HCT116 (cell line): ENCODE data around the gene PEMT. TPM values are rescaled to one million over a fixed set of nuclear protein-coding genes. Genes with fewer than 3 reads are reported as not detected.

Experiments
- ATAC-seq: fragments of 200-7000 bp; cut with Tn5 transposase; 2 replicates; pipeline ENCODE4 v1.9.1; 2020; ENCODE audit warnings: mild to moderate bottlenecking, moderate library complexity
- BruUV-seq: library from RNA; stranded (reverse); fragments of 400-500 nt; replicated peaks from 2 replicates; lab custom pipeline; 2021; lab: Mats Ljungman, UMichigan
- CTCF ChIA-PET: fragments of 300-600 bp; sonication (Branson Sonifier 250); formaldehyde crosslinking; loops from one replicate; lab custom pipeline; 2021; ENCODE audit warnings: antibody characterized with exemption; lab: Charles Lee
- POLR2A ChIA-PET: fragments of 300-600, 350-600 bp; sonication (Branson Sonifier 250); formaldehyde crosslinking; loops from one replicate; lab custom pipeline; 2021; ENCODE audit warnings: antibody characterized with exemption; lab: Charles Lee
- RAD21 ChIA-PET, 2 experiments: fragments of 300-600 bp; sonication (Branson Sonifier 250); formaldehyde crosslinking; loops; one replicate each; lab custom pipeline; 2023; ENCODE audit warnings: low total read pairs in 2 of 2; ENCODE audit not compliant: uncharacterized antibody in 2 of 2, unreplicated experiment in 2 of 2, low non-redundant PET in 1 of 2; lab: Charles Lee
- DNase-seq: peaks from one replicate; pipeline ENCODE4 v3.0.0-alpha.2; 2010; ENCODE audit warnings: low read depth, low spot score
- H2AFZ ChIP-seq: fragments of 200-600 bp; shearing (Covaris generic), sonication (generic); 2 replicates; pipeline ENCODE4 v1.6.1; 2017; ENCODE audit warnings: low read depth, mixed run types, mixed read lengths, antibody characterized with exemption, low read length; ENCODE audit not compliant: poor library complexity, severe bottlenecking
- H3K27ac ChIP-seq: 2 replicates; pipeline ENCODE4 v1.5.1; 2012; ENCODE audit warnings: low read depth, low read length
- H3K27me3 ChIP-seq: fragments of 200-600 bp; sonication (generic); 2 replicates; pipeline ENCODE4 v1.6.1; 2016; ENCODE audit warnings: mixed run types, low read length, mixed read lengths; ENCODE audit not compliant: insufficient read depth
- H3K36me3 ChIP-seq, 2 experiments: fragments of 200-500 bp in 1 of 2; fragments of 200-600 bp in 1 of 2; sonication (Bioruptor generic) in 1 of 2; sonication (generic) in 1 of 2; 2 replicates each; pipeline versions ENCODE4 v1.5.1 to v1.6.1; 2014 to 2016; ENCODE audit warnings: low read length in 2 of 2, inconsistent platforms in 1 of 2, mixed read lengths in 1 of 2, mixed run types in 1 of 2; ENCODE audit not compliant: insufficient read depth in 2 of 2, control insufficient read depth in 1 of 2
- H3K4me1 ChIP-seq, 2 experiments: fragments of 200-600 bp in 1 of 2; sonication (generic) in 1 of 2; 2 replicates each; pipeline versions ENCODE4 v1.5.1 to v1.6.1; 2012 to 2017; ENCODE audit warnings: low read length in 2 of 2, inconsistent platforms in 1 of 2, mild to moderate bottlenecking in 1 of 2, mixed read lengths in 1 of 2, mixed run types in 1 of 2, moderate library complexity in 1 of 2; ENCODE audit not compliant: insufficient read depth in 2 of 2, control insufficient read depth in 1 of 2
- H3K4me2 ChIP-seq: fragments of 200-600 bp; sonication (generic); 2 replicates; pipeline ENCODE4 v1.6.1; 2017; ENCODE audit warnings: mixed run types, low read length, mixed read lengths
- H3K4me3 ChIP-seq, 2 experiments: fragments of 200-600 bp in 1 of 2; sonication (generic) in 1 of 2; replicated peaks in 1 of 2; 2 replicates each; pipeline ENCODE4 v1.5.1; 2011 to 2016; ENCODE audit warnings: low read length in 2 of 2, control low read depth in 1 of 2, low read depth in 1 of 2, mild to moderate bottlenecking in 1 of 2, mixed read lengths in 1 of 2, mixed run types in 1 of 2
- H3K79me2 ChIP-seq: fragments of 200-600 bp; sonication (generic); 2 replicates; pipeline ENCODE4 v1.6.1; 2017; ENCODE audit warnings: mild to moderate bottlenecking, mixed run types, low read length, moderate library complexity, mixed read lengths; ENCODE audit not compliant: insufficient read depth
- H3K9ac ChIP-seq: fragments of 200-600 bp; sonication (generic); 2 replicates; pipeline ENCODE4 v1.6.1; 2016; ENCODE audit warnings: low read length, mixed read lengths
- H3K9me2 ChIP-seq: fragments of 200-600 bp; sonication (generic), shearing (Covaris generic); 2 replicates; pipeline ENCODE4 v1.6.1; 2017; ENCODE audit warnings: mixed run types, mild to moderate bottlenecking, moderate library complexity; ENCODE audit not compliant: insufficient read depth
- H3K9me3 ChIP-seq, 2 experiments: fragments of 200-500 bp in 1 of 2; fragments of 200-600 bp in 1 of 2; sonication (Bioruptor generic) in 1 of 2; sonication (generic) in 1 of 2; 2 replicates each; pipeline ENCODE4 v1.6.1; 2014 to 2017; ENCODE audit warnings: low read length in 2 of 2, mixed read lengths in 2 of 2, inconsistent platforms in 1 of 2, low read depth in 1 of 2, mild to moderate bottlenecking in 1 of 2, mixed run types in 1 of 2, moderate library complexity in 1 of 2; ENCODE audit not compliant: control insufficient read depth in 1 of 2, insufficient read depth in 1 of 2
- H4K20me1 ChIP-seq: fragments of 200-600 bp; sonication (generic), shearing (Covaris generic); 2 replicates; pipeline ENCODE4 v1.6.1; 2017; ENCODE audit warnings: mixed run types, mild to moderate bottlenecking, moderate library complexity; ENCODE audit not compliant: insufficient read depth
- CBX3 ChIP-seq: IDR thresholded peaks from 2 replicates; pipeline ENCODE4 v1.6.1; 2012; ENCODE audit warnings: low read depth
- CEBPB ChIP-seq: IDR thresholded peaks from 2 replicates; pipeline ENCODE4 v1.6.1; 2012; ENCODE audit warnings: low read depth
- EGR1 ChIP-seq: IDR thresholded peaks from 2 replicates; pipeline ENCODE4 v1.6.1; 2012; ENCODE audit warnings: low read depth
- ELF1 ChIP-seq: IDR thresholded peaks from 2 replicates; pipeline ENCODE4 v1.6.1; 2012; ENCODE audit warnings: low read depth, borderline replicate concordance
- FOSL1 ChIP-seq: IDR thresholded peaks from 2 replicates; pipeline ENCODE4 v1.6.1; 2012; ENCODE audit warnings: low read depth
- JUND ChIP-seq: IDR thresholded peaks from 2 replicates; pipeline ENCODE4 v1.6.1; 2012
- POLR2A ChIP-seq: IDR thresholded peaks from 2 replicates; pipeline ENCODE4 v1.7.0; 2011; ENCODE audit warnings: borderline replicate concordance; ENCODE audit not compliant: insufficient read depth, insufficient read length; ENCODE audit errors: extremely low read depth
- POLR2AphosphoS5 ChIP-seq: IDR thresholded peaks from 2 replicates; pipeline ENCODE4 v1.6.1; 2011; ENCODE audit warnings: mild to moderate bottlenecking, low read depth, low read length, moderate library complexity
- SIN3A ChIP-seq: IDR thresholded peaks from 2 replicates; pipeline ENCODE4 v1.6.1; 2012; ENCODE audit warnings: low read depth
- SP1 ChIP-seq: IDR thresholded peaks from 2 replicates; pipeline ENCODE4 v1.6.1; 2012; ENCODE audit warnings: low read depth
- TCF7L2 ChIP-seq: IDR thresholded peaks from 2 replicates; pipeline ENCODE4 v1.7.0; 2011; ENCODE audit warnings: borderline replicate concordance, inconsistent platforms; ENCODE audit not compliant: insufficient read depth, insufficient read length; ENCODE audit errors: extremely low read depth
- YY1 ChIP-seq: IDR thresholded peaks from 2 replicates; pipeline ENCODE4 v1.6.1; 2011; ENCODE audit warnings: low read length, low read depth, moderate library complexity, mild to moderate bottlenecking; ENCODE audit not compliant: insufficient replicate concordance; ENCODE audit errors: extremely low read depth
- ZFX ChIP-seq: fragments of 450-650 bp; IDR thresholded peaks from 2 replicates; pipeline ENCODE4 v1.6.1; 2017
- intact Hi-C: fragments of 100-400 bp; cut with micrococcal nuclease; formaldehyde crosslinking; loops from 2 replicates; pipeline ENCODE4 v1.10.0; 2022
- total RNA-seq: library from RNA; stranded (reverse); gene quantifications from one replicate; pipeline ENCODE4 v1.2.1, GENCODE V29; 2021; ENCODE audit not compliant: unreplicated experiment
- TF ChIP-seq, protein P1 (sequence below), 3 experiments: fragments of 200-600 bp in 1 of 3; sonication (generic) in 1 of 3; IDR thresholded peaks in 2 of 3; conservative IDR thresholded peaks in 1 of 3; 2 replicates each; pipeline ENCODE4 v1.5.1; 2012 to 2017; ENCODE audit warnings: low read depth in 2 of 3, low read length in 2 of 3, antibody characterized with exemption in 1 of 3, borderline replicate concordance in 1 of 3, control low read depth in 1 of 3, mild to moderate bottlenecking in 1 of 3, mixed read lengths in 1 of 3, mixed run types in 1 of 3, moderate library complexity in 1 of 3; ENCODE audit not compliant: insufficient read depth in 1 of 3
- TF ChIP-seq, protein P2 (sequence below): IDR thresholded peaks from 2 replicates; pipeline ENCODE4 v1.6.1; 2012
- TF ChIP-seq, protein P3 (sequence below): IDR thresholded peaks from 2 replicates; pipeline ENCODE4 v1.6.1; 2011; ENCODE audit warnings: mild to moderate bottlenecking, low read length, moderate library complexity; ENCODE audit not compliant: insufficient replicate concordance; ENCODE audit errors: extremely low read depth

PEMT gene
- total RNA-seq, 1 experiment from 2014 or later = 52.1 TPM

DNA sequence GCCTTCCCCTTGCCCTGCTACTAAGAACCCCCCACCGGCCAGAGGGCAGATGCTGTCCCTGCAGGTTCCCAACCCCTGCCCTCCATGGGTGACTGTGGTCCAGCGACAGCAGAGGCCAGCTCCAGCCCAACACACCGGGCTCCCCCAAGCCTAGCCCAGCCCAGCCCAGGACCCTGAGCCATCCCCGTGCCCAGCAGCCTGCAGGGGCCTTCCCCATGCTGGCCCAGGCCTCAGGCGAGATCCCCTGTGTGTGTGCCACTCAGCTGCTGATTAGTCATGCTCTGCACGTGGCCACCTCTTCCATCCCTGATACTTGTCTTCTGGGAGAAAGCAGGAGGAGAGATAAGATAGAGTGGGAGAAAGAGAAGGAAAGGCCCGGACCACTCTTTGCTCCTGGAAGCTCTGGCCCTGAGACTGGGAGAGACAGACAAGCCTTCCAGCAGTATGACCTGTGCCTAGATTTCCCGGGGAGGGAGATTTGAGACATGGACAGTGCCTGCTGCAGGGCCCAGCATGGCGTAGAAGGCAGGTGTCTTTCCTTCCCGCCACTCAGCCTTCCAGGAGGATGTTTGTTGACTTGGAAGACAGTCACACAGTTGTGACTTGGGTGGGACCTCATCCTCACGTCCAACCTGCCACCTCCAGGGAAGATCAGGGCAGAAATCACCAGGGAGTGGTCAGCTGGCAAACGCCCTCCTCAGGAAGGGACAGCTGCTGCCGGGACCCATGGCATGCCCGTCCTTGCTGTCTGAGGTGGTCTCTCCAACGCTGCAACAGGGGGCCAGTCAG, 54.0 kb downstream of the PEMT start:
- Histone ChIP-seq H3K27ac (no peak overlapping the region), H2AFZ (no peak overlapping the region), H3K4me2 (no peak overlapping the region), H3K9ac (no peak overlapping the region), H3K4me3 (no peak overlapping the region)
- intact Hi-C loops = no loop called here
- no TSS peak for BruUV-seq
- ATAC-seq = no peak
- ChIA-PET POLR2A (no interaction called here), CTCF (no interaction called here)
- DNase-seq = no peak
- TF ChIP-seq, protein P1, sequence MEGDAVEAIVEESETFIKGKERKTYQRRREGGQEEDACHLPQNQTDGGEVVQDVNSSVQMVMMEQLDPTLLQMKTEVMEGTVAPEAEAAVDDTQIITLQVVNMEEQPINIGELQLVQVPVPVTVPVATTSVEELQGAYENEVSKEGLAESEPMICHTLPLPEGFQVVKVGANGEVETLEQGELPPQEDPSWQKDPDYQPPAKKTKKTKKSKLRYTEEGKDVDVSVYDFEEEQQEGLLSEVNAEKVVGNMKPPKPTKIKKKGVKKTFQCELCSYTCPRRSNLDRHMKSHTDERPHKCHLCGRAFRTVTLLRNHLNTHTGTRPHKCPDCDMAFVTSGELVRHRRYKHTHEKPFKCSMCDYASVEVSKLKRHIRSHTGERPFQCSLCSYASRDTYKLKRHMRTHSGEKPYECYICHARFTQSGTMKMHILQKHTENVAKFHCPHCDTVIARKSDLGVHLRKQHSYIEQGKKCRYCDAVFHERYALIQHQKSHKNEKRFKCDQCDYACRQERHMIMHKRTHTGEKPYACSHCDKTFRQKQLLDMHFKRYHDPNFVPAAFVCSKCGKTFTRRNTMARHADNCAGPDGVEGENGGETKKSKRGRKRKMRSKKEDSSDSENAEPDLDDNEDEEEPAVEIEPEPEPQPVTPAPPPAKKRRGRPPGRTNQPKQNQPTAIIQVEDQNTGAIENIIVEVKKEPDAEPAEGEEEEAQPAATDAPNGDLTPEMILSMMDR (IDR thresholded peaks at IDR 0.05 in 2 of 3, conservative IDR thresholded peaks at IDR 0.05 in 1 of 3; ENCODE audit: borderline replicate concordance in 1 of 3, insufficient read depth in 1 of 3, low read depth in 2 of 3, low read length in 2 of 3) = no peak
- TF ChIP-seq ZFX (no peak), YY1 (no peak), FOSL1 (no peak), SP1 (no peak), EGR1 (no peak), POLR2AphosphoS5 (no peak), POLR2A (no peak), SIN3A (no peak), ELF1 (no peak), JUND (no peak), CEBPB (no peak), CBX3 (no peak), TCF7L2 (no peak)
- TF ChIP-seq, protein P2, sequence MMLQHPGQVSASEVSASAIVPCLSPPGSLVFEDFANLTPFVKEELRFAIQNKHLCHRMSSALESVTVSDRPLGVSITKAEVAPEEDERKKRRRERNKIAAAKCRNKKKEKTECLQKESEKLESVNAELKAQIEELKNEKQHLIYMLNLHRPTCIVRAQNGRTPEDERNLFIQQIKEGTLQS = no peak
- TF ChIP-seq, protein P3, sequence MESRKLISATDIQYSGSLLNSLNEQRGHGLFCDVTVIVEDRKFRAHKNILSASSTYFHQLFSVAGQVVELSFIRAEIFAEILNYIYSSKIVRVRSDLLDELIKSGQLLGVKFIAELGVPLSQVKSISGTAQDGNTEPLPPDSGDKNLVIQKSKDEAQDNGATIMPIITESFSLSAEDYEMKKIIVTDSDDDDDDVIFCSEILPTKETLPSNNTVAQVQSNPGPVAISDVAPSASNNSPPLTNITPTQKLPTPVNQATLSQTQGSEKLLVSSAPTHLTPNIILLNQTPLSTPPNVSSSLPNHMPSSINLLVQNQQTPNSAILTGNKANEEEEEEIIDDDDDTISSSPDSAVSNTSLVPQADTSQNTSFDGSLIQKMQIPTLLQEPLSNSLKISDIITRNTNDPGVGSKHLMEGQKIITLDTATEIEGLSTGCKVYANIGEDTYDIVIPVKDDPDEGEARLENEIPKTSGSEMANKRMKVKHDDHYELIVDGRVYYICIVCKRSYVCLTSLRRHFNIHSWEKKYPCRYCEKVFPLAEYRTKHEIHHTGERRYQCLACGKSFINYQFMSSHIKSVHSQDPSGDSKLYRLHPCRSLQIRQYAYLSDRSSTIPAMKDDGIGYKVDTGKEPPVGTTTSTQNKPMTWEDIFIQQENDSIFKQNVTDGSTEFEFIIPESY = no peak
- TF ChIP-seq, all 23 proteins: peak for 0
- no peaks in the 10 kb centered on the region for H3K9me2 ChIP-seq
- no peaks in the 10 kb centered on the region for H3K36me3 ChIP-seq
- H3K4me1 ChIP-seq = no peaks in the 10 kb centered on the region
- H3K79me2 ChIP-seq = no peaks in the 10 kb centered on the region
- no peaks in the 10 kb centered on the region for H4K20me1 ChIP-seq
- no peaks in the 10 kb centered on the region for H3K27me3 ChIP-seq
- RAD21 ChIA-PET = no interaction called here
- no peaks in the 10 kb centered on the region for H3K9me3 ChIP-seq
